NCI-H128 (cell line): ENCODE data around the gene SNX25.
"Not testable (repeated sequence)": the region's sequence is repeated elsewhere in the genome, so short reads cannot be mapped to it uniquely, and the experiment has no call there.

ENCODE experiments used
- DNase-seq: peaks from one replicate; lab custom pipeline; 2025; ENCODE audit not compliant: unreplicated experiment; lab: John Stamatoyannopoulos, UW

The SNX25 gene

DNA sequence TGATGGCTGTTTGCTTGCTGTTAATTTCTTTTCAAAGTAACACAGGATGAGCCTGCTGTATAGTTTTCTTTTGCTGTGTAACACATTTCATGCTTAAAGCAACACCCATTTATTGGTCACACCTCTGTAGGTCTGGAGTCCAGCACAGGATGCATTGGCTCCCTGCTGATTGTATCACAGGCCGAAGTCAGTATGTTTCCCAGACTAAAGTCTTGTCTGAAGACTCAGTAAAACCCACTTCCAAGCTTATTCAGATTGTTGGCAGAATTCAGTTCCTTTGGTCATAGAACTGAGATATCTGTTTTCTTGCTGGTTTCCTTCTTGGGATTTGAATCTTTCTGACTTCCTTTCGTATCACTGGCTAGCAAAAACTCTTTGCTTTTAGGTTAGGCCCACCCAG lies 132.0 kb downstream of the SNX25 start:
- no peak for DNase-seq

DNA sequence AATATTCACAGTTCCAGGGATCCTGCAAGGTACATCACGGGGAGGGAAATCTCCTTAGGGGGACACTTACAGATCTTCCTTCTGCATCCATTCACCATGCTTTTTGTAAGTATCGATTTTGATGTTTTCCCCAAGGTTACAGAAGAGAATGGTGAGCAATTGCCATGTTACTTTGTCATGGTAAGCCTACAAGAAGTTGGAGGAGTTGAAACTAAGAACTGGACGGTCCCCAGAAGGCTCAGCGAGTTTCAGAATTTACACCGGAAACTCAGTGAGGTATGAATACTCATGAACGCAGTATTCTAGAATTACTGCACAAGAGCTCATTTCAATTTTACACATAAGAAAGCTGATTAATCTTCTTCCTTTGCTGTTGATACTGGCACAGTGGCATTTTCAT lies 132.4 kb downstream of the SNX25 start:
- DNase-seq: no peak

DNA sequence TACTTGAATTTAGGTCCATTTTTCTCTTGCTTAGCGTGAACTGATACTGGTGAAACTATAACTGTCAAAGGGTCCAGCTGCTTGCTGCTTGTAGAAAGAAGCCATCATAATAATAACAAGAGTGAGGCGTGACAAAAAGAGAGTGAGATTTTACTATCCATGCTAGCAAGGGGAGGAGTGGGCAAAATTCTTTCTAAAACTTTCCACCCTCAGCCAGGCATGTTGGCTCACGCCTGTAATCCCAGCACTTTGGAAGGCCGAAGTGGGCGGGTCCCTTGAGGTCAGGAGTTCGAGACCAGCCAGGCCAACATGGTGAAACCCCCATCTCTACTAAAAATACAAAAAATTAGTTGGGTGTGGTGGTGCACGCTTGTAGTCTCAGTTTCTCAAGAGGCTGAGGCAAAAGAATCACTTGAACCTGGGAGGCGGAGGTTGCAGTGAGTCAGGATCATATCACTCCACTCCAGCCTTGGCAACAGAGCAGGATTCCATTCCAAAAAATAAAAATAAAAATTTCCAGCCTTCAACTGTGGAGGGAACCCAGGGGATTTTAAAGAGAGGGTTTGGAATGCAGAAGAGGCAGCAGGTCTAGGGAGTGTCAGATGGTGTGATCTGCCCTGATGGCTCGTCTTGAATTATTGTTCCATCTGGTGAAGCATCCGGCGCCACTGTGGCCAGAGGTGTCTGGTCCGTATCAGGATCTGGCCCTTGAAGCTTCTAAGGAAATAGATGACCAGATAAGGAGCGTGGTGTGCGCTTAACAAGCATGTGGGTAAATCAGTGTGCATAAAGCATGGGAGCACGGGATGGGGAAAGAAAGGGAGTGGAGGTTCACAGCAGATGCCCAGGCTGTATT lies 134.6 kb downstream of the SNX25 start:
- DNase-seq: no peak

DNA sequence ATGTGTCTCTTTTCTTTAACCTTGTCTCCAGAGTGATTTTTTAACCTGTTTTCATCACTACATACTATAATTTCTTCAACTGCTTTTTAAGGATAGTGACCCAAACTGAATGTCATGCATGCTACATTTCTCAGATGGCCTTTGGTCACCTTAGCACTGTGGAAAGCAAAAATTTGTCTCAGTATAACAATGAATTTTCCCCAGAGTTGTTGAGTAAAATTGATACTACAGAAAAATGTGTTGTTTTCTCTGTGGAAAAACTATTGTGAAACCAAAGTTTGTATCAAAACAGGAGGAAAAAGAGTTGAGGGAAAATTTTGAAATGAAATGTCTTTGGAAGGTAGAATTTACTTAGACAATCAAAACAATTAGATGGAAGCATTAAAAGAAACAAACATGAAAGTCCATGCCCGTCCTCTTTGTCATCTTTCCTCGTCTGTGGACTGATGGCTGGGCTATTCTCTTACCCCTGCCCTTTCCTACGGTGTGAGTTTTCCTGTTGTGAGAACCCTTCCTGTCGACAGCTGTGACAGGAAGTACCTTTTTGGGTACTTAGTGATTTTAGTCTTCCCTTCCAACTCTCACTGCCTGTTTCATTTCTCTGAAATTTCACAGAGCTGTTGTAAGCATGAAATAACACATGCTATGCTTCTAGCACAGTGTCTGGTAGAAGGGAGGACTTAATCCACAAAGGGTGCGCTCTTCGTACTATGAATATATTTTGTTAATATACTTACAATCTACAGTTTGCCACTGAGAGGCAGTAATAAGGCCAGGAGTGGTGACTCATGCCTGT lies 135.5 kb downstream of the SNX25 start:
- no peak for DNase-seq

DNA sequence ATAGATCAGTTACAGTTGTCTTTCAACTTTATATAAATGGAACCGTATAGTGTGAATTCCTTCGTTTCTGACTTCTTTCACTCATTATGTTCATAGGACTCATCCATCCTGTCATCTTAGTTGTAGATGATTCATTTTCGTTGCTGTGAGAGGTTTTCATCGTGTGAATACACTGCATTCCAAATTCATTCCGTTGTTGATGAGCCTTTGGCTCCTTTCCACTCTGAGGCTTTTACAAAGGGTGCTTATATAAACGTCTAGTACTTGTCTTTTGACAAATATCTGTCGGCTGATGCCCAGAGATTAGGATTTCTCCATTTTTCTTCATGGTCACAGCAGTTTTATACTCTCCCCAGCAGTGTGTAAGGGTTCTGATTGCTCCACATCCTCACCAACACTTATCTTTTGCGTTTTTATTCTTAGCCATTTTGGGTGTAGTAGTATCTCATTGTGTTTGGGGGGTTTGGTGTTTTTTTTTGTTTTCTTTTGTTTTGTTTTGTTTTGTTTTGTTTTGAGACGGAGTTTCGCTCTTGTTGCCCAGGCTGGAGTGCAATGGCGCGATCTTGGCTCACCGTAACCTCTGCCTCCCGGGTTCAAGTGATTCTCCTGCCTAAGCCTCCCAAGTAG lies 137.7 kb downstream of the SNX25 start:
- no peak for DNase-seq

DNA sequence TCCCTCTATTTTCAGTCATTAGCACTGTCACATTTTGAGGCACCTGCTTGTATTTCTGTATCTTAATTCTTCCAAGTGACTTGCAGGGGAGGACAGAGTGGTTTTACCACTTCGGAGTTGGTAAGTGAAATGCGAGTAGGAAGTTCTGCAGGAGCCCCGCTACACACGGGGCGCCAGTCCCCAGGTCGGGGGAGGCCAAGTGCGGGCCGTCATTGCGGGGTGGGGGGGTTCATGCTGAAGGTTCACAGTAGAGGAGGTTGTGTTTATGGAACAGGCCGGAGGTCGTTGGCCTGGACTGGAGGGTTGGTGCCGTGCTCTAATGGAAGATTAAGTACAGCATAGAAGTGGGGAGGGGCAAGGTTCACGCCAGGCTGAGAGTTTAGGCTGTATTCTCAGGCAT lies 142.3 kb downstream of the SNX25 start:
- DNase-seq: no peak

DNA sequence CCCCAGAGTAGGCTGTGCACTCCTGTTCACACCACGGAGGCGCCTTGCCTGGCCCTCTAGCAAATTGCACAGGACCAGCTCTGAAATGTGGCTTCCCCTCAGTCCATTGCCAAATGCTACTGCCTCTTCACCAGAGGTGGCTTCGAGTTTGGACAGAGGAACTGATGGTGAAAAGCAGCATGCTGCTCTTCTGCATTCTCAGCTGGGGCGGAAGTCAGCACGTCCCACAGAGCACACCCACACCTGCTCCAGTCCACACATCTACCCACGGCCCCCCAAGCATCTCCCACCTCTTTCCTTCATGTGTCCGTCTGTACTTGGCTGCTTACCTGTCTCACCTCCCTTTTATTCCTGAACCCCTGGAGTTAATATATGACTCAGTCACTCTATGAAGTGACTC lies 142.8 kb downstream of the SNX25 start:
- DNase-seq: no peak

DNA sequence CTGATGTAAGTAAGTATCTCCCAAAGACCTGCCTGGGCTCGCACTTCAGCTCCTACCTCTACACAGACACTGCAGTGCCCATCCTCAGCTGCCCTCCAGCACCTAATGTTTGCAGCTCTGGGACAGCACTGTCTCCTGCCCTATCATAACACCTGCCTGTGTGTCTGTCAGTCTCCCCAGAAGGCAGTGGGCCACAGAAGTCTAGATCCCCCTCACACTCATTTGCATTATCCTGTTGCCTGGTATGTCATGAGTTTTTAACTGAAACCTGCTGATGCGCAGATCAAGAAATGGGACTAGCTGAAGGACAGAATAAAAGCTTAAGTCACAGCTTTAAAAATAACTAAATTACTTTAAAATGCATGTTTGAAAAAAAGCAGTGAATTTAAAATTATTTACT lies 143.3 kb downstream of the SNX25 start:
- no peak for DNase-seq

DNA sequence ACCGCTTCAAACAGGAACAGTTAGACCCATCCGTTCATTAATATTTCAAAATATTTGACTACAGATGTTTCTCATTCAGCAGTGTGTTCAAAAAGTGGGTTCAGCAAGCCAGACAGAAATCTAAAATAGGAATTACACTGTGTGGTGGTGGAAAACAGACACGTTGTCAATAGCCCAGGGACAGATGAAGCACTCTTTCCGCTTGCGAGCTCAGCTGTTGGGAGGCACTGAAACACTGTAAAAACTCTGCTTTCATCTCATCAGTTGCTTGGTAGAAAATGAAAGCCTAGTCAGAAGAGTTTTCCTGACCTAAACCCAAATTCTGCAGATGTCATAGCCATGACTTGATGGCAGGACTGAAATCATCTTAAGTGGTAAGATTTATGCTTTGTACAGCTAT lies 147.8 kb downstream of the SNX25 start:
- no peak for DNase-seq

DNA sequence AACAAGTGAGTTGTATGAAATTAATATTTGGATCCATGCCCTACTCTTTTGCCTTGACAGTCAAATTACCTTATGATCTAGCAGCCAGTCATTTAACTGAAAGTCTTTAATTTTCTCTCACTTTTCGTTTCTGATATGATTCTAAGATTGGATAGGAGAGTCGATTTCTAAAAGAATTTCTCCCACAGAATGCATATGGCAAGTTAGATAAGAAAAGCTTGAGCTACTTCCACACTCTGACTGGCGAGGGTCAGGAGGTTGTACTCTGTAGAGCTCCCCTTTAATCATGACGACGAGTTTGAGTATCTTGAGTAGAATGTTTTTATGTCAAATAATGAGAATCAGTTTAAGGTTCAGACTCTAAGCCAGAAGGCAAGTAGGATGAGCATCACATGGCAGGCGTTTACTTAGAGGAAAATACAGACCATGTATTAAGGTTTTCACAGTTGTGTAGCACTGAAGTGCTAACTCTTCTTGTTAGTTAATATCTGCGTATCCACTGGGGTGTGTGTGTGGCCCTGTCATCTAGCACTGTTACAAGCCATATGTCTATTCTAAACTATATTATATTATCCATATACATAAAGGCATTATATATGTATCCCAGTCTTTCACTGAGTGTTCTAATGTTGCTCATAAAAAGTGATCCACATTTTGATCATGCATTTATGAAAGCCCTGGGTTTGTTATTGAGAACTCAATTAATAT lies 148.5 kb downstream of the SNX25 start:
- DNase-seq: no peak

DNA sequence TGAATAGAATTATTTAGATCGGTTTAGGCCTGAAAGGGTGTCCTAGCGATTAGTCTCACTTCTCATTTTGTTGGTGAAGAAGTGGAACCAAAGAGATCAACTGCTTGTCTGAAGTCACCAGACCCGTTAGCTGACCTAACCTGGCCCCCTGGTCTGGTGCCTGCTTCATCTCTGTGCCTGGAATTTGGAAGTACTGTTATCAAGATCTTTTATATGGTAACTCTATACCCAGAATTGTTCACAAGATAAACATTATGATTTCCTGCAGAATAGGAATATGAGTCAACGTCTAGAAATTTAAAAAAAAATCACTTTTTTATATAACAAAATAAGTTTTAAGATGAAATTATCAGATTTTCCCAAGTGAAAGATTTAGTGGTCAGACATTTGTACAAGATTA lies 149.1 kb downstream of the SNX25 start:
- no peak for DNase-seq

DNA sequence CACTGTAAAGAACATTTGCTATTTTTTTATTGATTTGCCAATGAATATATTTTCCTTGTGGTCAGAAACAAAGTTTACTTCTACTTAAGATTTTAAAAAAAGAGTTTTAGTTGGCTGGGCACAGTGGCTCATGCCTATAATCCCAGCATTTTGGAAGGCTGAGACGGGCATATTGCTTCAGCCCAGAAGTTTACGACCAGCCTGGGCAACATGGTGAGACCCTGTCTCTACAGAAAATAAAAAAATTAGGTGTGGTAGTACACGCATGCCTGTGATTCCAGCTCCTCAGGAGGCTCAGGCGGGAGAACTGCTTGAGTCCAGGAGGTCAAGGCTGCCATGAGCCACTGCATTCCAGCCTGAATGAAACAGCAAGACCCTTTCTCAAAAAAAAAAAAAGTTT lies 149.6 kb downstream of the SNX25 start:
- DNase-seq: no peak

DNA sequence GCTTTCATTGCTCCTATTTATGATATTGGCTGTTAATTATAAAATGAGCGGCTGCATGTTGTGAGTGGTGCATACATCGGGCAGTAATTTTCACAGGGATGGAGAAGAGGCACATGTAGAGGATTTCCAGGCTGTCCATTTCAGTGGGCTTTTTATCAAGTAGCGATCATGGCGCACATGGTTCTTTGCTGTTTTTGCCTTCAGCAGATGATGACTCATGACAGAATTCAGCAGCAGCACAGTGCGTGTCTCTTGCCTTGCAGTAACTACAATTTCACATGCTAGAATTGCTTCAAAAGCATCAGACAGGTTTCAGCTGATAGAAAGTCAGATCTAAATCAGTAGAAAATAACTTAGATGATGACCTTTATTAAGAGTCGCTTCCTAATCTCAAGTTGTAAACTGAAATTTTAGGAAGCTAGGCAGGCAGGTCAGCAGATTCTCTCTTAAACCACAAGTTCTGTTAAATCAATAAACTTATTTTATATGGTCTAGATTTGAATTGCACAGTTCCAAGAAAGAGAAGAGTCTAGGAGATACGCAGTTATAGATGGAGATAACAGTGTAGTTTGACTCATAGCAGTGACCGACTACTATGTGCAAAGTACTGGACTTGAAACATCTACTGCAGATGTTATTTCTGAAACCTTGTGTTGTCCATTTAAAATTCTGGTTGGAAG lies 150.5 kb downstream of the SNX25 start:
- no peak for DNase-seq

DNA sequence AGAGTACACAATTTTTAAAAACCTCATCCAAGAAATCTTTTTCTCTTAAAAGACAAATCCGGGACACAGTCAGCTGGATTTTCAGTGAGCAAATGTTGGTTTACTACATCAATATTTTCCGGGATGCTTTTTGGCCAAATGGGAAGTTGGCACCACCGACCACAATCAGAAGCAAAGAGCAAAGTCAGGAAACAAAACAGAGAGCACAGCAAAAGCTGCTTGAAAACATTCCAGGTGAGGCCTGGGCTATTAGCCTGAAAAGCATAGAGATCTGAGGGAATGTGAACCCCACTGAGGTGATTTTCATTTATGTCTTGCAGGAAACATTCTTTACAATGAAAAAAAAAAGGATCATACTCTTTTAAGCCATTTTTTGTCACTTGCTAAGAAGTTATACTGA lies 152.5 kb downstream of the SNX25 start:
- no peak for DNase-seq

DNA sequence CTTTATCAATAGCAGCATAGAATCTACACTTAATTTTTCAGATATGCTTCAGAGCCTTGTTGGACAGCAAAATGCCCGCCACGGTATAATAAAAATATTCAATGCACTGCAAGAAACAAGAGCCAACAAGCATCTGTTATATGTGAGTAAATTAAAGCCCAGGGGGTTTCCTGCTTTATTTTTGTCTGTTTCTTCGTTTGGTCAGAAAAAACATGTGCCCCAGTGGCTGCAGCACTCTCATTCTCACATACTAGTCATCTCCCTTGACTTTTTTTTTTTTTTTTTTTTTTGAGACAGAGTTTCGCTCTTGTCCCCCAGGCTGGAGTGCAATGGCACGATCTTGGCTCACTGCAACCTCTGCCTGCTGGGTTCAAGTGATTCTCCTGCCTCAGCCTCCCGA lies 153.2 kb downstream of the SNX25 start:
- not testable (repeated sequence) for DNase-seq

DNA sequence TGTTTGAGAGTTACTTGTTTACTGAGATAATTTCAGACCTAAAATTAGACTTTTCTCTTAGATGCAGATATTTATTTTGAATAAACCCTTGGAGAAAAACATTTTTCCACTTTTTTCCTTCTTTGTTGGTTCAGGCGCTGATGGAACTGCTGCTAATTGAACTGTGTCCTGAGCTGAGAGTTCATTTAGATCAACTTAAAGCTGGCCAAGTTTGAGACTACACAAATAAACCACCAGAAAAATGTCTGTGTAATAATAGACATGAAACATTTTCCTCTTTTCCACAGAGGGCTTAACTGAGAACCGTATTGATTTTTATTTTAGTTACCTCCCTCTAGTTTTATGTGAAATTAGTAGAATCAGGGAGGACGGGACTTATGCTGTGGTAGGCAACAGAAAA lies 153.9 kb downstream of the SNX25 start:
- DNase-seq: no peak

DNA sequence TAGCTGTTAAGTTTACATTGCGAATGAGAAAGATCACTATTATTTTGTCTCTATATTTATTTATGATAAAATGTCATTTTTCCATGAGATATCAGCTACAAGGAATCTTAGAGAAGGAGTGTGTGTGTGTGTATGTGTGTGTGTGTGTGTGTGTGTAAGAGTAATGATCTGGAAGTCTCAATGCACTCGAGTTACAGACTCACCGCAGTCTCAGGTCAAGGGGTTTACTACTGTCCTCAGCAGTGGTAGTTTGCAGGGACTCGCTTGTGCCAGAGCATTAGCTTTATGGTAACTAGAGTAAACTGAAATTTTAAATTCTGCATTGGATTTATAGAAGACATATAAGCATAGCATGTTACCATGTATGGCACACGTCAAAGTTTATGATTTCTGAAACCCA lies 155.5 kb downstream of the SNX25 start:
- DNase-seq: no peak

DNA sequence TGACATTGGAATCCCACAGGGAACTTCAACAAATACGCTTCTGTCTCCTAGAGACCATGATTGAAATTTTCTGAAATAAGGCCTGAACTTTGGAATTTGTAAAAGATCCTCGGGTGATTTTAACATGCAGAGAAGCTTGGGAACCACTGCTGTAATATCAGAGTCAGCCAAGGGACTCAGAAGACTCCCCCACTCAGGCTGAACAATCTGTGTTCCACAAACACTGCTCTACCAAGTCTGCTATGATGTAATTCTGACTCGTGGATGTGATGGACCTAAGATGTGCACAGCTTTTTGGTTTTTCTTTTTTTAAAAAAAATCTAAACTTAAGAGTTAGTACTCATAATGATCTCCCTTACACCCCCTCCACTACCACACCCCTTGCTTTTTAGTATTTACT lies 160.3 kb downstream of the SNX25 start:
- no peak for DNase-seq

DNA sequence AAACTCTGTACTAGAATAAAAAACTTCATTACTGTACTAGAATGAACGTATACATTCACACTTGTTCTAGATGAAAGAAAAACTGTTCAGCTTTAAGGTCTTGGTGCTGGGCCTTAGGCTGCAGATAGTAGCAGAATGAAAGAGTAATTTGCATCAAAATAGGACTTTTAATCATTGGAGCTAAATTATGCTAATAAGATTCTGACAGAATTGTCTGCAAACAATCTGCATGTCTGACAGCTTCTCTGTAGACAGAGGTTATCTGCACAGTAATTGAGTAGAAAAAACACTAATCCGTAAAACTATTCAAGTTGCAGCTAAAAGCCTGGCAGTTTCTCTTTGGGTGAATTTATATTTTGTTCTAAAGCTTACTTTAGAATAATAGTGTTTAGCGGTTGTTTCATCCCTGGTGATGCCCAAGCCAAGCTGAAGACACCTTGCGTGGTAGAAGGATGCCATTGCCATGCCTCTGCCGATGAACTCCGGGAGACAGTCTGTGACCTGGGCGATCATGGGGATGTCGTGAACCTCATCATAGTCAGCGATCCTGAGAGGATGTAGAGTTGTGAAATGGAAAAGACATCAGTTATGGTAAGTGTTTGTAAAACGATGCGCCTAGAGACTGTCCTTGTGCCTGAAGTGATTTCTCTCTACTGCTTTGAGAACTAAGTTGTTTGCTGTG lies 161.0 kb downstream of the SNX25 start:
- DNase-seq: no peak

DNA sequence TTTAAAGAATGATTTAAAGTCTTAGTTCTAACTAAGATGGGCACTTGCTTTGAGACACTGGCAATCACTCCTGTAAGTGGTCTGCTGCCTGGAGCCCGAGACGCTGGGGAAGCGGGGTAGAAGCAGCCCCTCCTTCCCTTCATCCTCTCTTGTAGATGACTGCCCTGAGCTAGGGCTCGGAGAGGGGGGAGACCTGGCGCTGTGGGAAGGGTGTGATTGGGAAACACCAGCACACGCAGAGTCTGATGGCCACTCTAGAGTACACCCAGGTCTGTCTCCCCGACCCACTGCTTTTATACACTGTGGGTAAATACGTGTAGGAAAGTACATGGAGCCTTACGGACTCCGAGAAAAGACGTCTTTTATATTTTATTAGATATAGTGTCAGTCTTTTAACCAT lies 162.3 kb downstream of the SNX25 start:
- DNase-seq: no peak
